Measurements from ENCODE around the gene CCL17.
"Not testable (repeated sequence)": the region's sequence is repeated elsewhere in the genome, so short reads cannot be mapped to it uniquely, and the experiment has no call there.

CCL17 gene

DNA sequence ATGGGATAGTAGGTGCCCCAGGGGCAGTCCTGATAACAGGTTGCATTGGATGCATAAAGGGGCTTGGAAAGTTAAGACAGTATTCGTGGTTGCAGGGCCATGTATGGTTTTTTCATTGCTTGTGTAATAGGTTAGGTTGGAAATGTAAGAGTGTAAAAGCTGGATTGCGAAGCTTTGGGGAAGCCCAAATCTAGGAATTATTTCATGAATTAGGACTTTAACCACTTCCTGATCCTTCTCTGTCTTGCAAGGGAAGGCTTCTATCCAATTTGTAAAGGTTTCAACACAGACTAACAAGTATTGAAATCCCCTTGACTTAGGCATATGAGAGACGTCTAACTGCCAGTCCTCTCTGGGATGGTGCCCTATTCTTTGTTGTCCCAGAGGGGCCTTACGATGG, 7.8 kb upstream of the CCL17 start:
- no peak for DNase-seq (ENCODE audit: low spot score)

DNA sequence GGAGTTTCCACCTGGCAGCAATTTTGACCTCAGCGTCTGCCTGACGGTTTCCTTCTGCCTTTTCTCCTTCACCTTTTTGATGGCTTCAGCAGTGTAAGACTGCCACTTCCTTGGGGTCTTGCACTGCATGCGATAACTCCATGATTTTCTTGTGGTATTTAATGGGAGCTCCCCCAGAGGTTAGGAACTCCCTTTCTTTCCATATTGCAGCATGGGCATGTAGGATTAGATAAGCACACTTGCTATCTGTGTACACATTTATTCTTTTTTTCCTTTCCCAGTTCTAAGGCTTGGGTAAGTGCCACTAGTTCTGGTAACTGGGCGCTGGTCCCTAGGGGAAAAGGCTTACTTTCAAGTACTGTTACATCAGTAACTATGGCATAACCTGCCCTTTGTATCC, 7.1 kb upstream of the CCL17 start:
- not testable (repeated sequence) for DNase-seq (ENCODE audit: low spot score)

DNA sequence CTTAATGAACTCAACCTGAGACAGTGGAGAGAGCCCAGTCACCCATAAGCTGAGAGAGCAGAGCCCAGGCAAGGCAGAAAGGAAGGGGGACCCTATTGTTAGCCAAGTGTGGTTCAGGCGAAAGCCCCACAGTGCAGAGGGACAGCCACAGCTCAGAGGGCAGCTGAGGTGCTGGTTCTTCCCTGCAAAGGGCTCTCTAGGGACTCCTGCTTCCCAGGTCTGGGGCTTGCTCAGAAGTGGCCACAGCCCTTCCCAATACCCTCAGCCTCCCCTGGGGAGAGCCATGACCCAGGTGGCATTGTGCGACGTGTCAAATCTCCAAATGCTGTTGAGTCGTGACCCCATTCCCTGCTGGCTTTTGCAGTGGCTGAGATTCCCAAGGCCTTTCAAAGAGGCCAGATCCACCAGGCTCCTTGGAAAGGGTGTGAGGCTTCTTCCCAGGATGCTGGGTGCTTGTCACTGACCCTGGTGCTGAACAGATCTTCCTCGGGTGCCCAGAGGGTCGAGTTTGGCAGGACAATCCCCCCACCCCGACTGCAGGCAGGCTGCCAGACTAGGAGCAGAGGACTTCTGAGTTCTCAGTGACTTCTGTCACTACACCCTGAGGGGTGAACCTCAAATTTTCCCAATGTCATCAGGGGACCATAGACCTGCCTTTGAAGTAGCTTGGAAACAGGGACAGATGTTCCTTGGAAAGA, 2.5 kb upstream of the CCL17 start:
- DNase-seq (ENCODE audit: low spot score): no peak

DNA sequence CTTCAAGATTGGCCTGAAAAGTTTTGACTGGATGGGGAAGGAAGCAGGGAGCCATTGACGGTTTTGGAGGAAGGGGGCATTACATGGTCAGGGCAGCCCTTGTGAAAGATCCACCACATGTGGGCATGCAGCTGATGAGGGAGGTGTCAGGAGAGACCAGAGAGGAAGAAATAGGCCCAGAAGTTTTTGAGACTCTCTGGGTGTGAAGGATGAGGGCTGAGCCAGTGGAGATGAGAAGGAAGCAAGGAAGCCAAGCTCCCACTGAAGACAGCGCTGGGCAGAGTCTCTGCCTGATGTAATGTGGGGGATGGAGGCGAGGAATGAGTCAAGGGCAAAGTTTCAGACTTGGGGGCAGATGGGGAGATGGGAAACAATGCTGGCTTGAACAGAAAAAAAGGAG, 530 bp downstream of the CCL17 start:
- DNase-seq (ENCODE audit: low spot score): no peak

DNA sequence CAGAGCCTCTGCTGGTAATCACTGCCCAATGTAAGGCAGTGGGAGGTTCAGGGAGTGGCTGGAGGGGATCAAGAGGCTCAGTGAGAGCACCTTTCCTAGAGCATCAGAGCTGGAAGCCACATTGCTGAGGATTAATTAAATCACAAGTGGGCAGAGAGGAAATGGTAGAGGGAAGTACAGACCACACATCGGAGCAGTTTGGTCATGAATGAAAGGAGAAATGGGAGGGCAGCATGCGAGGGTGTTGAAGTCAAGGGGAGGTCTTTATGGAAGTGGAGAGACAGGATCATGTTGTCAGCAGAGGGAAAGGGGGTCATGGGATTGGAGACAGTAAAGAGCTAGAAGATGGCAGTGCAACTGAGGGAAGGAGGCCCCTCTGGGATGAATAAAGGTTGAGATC, 2.3 kb downstream of the CCL17 start:
- no peak for DNase-seq (ENCODE audit: low spot score)

DNA sequence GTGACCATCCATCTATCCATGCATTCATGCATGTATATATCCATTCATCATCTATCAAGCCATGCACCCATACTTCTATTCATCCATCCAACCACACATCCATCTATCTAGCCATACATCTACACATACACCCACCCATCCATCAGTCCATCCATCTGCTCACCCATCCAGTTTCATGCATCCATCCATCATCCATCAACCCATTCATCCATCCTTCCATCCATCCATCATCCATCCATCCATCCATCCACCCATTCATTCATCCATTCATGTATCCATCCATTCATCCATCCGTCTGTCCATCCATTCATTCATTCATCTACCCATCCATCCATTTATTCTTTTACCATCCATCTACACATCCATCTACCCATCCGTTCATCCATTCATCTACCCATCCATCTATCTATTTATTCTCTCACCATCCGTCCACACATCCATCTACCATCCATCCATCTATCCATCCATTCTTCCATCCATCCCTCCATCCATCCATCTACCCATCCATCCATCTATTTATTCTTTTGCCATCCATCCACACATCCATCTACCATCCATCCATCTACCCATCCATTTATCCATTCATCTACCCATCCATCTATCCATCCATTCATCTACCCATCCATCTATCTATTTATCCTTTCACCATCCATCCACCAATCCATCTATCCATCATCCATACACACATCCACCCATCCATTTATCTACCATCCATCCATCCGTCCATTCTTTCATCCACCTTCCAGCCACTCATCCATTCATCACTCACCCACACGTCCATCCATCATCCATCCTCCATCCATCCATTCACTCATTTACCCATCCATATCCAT, 3.2 kb downstream of the CCL17 start:
- no peak for DNase-seq (ENCODE audit: low spot score)

DNA sequence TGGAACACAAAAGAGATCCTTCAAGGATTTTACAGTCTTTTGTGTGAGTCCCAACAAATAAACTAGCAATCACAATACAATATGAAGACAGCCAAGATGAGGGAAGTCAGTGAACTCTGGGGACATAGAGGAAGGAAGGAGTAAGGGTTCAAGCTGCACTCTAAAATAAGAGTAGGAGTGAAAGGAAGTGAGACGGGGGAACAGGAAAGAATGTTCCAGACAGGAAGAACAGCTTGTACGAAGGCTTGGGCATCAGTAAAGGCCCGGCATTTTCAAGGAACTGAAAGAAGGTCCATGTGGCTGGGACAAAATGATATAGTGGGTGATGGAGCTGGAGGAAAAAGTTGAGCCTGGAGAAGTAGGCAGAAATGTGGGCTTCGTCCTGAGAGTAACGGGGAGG, 4.5 kb downstream of the CCL17 start:
- DNase-seq (ENCODE audit: low spot score): no peak

DNA sequence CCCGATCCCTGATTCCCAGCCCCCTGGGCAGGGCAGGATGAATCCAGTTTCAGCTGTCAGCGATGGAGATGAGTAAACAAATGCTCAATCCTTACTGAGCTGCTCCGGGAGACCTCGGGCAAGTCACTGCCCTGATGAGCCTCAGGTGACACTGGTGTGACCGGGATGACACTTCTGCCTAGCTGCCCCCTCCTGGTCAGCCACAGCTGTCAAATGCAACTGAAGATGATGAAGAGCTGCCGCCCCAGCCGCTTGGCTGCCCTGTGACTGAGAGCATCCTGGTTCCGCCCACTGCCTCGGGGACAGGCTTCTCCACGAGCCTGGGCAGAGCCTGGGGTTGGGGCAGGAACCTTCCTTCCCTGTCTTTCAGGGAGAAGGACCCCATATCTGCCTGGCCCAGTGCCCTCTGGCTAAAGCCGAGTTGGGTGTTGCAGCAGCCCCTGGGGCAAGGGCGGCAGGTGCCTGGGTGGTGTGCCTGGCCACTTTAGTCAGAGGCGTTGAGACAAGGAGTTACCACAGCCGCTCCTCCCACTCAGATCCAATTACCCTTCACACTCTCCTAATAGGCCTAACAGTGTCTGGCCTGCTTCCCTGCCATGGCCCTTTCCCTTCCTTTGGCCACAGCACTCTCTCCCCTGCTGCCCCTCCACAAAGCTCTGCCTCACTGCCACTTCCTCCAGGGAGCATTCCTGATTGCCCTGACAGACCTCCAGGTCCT, 5.5 kb downstream of the CCL17 start:
- DNase-seq (ENCODE audit: low spot score): no peak

DNA sequence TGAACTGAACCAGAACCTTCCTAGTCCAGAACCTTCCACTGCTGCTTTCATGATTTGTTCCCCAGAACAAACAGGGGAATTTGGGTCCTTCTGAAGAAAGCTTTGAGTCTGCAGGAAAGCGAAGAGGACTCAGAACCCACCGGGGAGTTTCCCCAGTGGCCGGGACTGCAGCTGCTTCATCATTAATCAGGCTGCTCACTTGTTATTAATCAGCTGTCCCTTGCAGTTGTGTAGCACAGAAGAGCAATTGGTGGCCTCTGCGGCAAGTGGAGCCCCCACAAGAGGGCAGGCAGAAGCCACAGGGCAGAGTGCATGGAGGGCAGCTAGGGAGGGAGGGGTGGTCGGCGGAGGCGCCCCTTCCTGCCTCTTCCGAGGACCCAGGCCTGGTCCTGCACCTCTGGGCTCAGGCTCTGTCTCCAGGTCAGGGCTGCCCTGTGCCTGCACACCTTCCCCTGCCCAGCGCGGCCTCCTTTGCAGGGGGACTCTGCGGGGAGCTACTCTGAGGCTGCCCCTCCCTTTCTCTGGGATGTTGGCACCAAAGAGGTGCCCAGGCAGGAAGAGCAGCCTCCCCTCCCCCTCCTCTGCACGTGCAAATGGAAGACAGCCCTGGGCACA, 6.9 kb downstream of the CCL17 start:
- no peak for DNase-seq (ENCODE audit: low spot score)

DNA sequence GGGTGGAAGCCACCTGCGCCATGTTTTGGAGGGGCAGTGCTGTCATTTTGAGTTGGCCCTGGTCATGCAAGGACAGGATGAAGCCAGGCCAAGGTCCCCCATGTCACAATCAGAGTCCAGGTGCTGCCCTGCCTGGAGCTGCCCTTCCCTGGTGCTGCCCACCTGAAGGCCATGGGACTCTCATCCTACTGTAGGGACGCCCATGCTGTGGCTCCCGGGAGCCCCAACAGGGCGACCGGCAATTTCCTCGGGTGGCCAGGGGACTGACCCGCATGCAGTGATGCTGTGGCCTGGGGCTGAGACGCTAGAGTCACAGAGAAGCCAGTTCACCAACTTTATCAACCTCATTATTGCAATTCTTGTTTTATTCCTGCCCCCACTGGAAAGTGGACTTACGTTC, 8.0 kb downstream of the CCL17 start:
- no peak for DNase-seq (ENCODE audit: low spot score)

DNA sequence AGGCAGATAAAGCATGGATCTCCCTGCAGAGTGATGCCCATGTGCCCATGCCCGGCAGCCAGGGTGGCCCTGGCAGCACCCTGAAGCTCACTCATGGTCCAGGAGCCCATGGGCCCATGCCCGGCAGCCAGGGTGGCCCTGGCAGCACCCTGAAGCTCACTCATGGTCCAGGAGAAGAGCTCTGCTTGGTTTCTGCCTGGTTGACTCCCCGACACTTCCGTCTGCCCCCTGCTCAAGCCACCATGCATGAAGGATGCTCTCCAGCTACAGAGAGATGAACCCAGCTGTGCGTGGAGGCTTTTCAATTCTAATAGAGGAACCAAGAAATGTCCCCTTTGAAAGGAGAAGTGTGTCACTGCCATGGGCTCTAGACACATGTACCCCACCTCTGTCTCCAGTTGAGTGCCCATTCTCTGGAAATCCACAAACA, 8.7 kb downstream of the CCL17 start:
- no peak for DNase-seq (ENCODE audit: low spot score)

DNA sequence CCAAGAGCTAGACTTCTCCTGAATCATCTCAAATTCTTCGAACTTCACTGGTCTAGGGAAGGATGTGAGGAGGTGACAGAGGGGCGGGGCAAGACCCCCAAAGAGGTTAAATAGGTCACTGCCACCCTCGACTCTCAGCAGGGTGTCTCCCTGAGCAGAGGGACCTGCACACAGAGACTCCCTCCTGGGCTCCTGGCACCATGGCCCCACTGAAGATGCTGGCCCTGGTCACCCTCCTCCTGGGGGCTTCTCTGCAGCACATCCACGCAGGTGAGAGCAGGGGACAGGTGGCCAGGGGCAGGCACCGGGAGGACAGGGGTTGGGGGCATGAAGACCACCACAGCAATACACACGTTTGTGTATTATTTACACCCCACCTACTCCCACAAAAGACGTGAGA, 9.2 kb downstream of the CCL17 start:
- no peak for DNase-seq (ENCODE audit: low spot score)

DNA sequence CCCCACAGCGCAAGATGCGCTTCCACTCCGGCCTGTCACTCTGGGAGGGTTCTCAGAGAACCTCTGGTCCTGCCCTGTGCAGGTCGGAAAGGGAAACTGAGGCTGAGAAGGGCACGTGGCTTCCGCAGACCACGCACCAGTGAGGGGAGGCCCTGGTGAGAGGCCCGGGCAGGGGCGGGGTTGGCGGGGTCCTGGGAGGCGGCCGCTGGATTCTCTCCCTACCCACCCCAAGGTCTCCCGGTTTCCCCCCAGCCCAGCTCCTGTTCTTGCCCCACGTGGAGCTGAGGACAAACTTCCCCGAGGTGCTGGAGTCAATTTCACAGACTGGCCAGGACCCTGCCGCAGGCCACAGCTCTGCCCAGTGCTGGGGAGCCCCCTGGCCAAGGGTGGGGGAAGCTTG, 11.5 kb downstream of the CCL17 start:
- DNase-seq (ENCODE audit: low spot score): no peak

DNA sequence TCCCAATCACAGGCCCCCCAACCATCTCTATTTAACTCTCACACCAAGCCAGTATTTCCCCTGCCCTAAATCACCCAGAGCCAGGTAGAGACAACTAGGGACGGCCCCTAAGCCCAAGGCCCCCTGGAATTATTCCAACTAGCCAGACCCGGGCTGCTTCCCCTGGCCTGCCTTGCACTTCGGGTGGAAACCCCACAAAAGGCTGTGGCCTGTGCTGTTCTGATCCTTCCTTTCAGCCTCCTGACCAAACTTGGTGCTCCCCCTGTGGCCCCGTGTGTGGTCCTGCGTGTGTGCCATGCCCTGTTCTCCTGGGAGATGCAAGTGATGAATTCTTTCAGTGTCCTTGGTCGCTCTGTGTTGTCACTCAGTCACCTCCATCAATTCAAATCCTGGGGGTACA, 14.9 kb downstream of the CCL17 start:
- no peak for DNase-seq (ENCODE audit: low spot score)

DNA sequence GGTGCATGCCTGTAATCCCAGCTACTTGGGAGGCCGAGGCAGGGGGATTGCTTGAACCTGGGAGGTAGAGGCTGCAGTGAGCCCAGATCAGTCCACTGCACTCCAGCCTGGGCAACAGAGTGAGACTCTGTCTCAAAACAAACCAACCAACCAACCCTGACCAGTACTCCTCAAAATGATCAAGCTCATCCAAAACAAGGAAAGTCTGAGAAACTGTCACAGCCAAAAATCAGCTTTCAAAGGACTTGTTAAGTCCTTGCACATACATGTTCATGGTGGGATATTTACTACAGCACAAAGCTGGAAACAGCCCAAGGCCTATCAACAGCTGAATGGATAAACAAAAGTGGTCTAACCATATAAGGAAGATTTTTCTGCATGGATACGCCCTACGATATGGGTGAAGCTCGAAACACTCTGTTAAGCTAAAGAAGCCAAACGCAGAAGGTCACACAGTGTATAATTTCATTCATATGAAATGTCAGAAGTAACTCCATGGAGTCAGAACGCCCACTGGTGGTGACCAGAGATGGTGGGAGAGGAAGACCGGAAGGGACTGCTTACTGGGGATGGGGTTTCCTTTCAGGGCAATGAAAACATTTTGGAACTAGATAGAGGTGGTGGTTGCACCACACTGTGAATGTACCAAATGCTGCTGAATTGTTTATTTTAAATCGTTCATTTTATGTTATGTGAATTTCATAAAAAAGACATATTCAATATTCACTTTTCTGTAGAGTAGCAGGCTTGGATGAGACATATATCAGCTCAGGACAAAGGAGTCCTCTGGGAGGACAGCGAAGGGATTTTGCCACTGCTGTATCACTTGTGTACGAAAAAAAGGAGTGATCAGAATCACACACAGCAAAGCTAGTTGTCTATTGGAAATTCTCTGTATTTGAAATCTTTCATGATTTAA, 17.7 kb downstream of the CCL17 start:
- no peak for DNase-seq (ENCODE audit: low spot score)

DNA sequence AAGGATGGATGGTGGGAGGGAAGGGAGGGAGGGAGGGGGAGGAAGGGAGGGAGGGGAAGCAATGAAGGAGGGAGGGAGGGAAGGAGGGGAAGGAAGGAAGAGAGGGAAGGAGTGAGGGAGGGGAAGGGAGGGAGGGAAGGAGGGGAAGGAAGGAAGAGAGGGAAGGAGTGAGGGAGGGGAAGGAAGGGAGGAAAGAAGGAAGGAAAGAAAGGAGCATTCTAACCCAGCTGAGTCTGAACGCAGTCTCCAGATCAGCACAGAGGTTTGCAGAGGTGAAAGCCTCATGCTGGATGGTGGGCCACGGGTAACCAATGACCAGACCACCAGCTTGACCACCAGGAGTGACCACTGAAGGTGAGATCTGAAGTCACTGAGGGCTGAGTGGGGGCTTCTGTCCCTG, 18.6 kb downstream of the CCL17 start:
- DNase-seq (ENCODE audit: low spot score): no peak

DNA sequence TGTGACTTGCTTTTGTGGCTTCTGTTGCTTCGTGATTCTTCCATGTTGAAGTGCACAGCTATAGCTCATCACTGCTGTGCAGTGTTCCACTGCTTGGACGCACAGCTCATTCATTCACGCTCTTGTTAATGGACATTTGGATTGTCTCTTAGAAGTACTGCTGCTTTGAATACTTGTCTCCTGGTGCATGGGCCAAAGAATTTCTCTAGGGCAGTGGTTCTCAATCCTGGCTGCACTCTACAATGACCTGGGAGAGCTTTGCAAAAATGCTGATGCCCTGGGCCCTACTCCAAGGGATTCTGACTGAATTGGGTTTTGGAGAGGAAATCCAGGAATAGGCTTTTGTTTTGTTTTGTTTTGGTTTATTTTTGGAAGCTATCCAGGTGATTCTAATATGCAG, 20.0 kb downstream of the CCL17 start:
- DNase-seq (ENCODE audit: low spot score): no peak

DNA sequence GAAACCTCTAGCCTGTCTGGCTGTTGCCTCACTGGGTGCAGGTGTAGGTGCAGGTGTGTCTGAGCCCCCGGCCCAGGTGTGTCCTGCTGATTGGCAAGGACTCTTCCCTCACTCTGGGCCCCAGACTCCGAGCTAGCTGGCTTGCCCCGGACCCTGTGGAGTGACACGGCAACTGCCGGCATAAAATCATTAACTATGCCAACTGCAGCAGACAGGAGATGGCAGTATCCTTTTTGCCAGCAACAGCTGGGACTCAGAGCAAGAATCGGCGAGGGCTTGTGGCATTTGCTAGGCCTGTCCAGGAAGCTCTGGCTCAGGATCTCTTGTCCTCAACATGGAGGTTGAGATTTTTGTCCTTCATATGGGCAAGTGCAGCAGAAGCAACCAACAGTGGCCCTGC, 21.8 kb downstream of the CCL17 start:
- DNase-seq (ENCODE audit: low spot score): no peak

DNA sequence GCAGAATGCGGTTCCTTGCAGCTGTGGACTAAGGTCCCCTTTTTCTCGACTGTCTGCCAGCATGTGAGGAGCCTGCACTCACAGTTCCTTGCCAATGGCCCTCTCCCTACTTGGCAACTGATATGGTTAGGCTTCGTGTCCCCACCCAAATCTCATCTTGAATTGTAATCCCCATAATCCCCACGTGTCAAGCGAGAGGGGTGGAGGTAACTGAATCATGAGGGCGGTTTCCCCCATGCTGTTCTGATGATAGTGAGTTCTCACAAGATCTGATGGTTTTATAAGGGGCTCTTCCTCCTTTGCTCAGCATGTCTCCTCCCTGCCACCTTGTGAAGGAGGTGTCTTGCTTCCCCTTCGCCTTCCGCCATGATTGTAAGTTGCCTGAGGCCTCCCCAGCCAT, 22.7 kb downstream of the CCL17 start:
- no peak for DNase-seq (ENCODE audit: low spot score)

DNA sequence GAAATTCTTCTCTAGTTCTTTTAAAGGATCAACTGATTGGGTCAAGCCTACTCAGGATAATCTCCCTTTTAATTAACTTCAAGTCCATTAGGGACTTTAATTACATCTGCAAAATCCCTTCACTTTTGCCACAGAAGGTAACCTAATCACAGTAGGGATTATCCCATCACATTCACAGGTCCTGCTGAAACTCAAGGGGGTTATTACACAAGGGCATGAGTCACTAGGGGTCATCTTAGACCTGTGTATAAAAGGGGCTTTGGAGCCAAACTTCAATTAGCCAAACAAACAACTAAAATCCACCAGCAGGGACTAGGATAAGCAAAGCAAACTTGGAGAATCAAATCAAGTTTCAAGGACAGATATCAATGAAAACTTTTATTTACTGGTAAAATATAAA, 23.3 kb downstream of the CCL17 start:
- DNase-seq (ENCODE audit: low spot score): no peak

DNA sequence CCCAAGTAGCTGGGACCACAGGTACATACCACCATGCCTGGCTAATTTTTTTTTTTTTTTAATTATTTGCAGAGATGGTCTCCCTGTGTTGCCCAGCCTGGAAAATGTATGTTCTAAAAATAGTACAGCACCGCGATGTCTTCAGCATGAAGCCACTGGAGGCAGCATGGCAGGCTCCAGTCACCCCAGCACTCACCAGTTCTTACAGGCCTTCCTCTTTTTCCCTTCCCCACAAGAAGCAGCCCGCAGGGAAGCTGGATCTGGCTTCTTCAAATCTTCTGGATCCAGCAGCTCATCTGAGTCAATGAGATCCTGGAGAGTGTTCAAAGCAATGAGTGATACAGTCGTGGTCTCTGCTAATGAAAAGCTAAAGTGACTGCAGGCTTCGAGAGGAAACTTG, 26.4 kb downstream of the CCL17 start:
- no peak for DNase-seq (ENCODE audit: low spot score)

DNA sequence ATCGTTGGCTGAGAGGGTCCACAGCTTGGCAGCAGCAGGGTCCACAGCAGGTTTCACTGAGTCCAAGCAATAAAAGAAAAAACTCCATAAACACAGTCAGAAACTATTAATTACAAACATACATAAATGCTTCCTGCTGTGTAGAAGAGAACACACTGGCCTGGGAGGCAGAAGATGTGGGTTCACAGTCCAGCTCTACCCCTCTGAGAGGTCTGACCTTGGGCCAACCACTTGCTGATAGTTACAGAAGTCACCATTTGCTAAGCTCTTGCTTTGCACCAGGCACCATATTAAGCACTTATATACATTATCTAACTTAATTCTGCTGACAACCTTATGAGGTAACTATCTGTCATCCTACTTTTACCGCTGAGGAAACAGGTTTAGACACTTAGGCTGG, 27.9 kb downstream of the CCL17 start:
- no peak for DNase-seq (ENCODE audit: low spot score)
